Measurements from ENCODE around the gene SCAMP1. TPM values are rescaled to one million over a fixed set of nuclear protein-coding genes. Genes with fewer than 3 reads are reported as not detected.

Gene SCAMP1
- total RNA-seq, 1 experiment from 2014 or later: 26.4 TPM

- no peak overlapping the region for H3K4me2 ChIP-seq (ENCODE audit: low read length)
- ChIA-PET CTCF (no interaction called here), POLR2A (ENCODE audit: unreplicated experiment) (no interaction called here)
- H3F3A ChIP-seq (ENCODE audit: low read length, unreplicated experiment): no peaks in the 10 kb centered on the region
- TF ChIP-seq EZH2 (IDR thresholded peaks at IDR 0.05; ENCODE audit: low read length, unreplicated experiment): no peak
- TF ChIP-seq EZH2phosphoT487 (IDR thresholded peaks at IDR 0.05; ENCODE audit: borderline replicate concordance, low read length): no peak
- H3K36me3 ChIP-seq (ENCODE audit: low read depth, low read length): no peaks in the 10 kb centered on the region
- H3K9me2 ChIP-seq (replicated peaks; ENCODE audit: low read length): no peaks in the 10 kb centered on the region
- H3K27ac ChIP-seq (ENCODE audit: low read length): no peak overlapping the region
- no peak overlapping the region for H3K4me3 ChIP-seq (ENCODE audit: low read length)
- intact Hi-C loops (cut with micrococcal nuclease): no loop called here
- no peak overlapping the region for H3K9ac ChIP-seq (ENCODE audit: low read length)
- H3K4me1 ChIP-seq (ENCODE audit: insufficient read depth, low read length): peaks cover 18% of the 10 kb centered on the region
- H3K27me3 ChIP-seq (ENCODE audit: low read length): no peaks in the 10 kb centered on the region
- DNase-seq: no peak
- H4K20me1 ChIP-seq (ENCODE audit: low read length): no peaks in the 10 kb centered on the region; the same call in 1 of the 2 replicates
- no peak overlapping the region for H2AFZ ChIP-seq (ENCODE audit: low read length)
- ATAC-seq: no peak
- no TSS peak for BruUV-seq (replicated peaks)
- no peaks in the 10 kb centered on the region for H3K9me3 ChIP-seq (ENCODE audit: low read length)
- H3K79me2 ChIP-seq (ENCODE audit: low read length): peaks cover 65% of the 10 kb centered on the region
Measured at GRCh38 chr5:78373231-78373630, 12.8 kb downstream of the SCAMP1 start.

GRCh38 chr5:78376315-78376714 lies 15.9 kb downstream of the SCAMP1 start:
- no peak overlapping the region for H3K27ac ChIP-seq (ENCODE audit: low read length)
- H3K36me3 ChIP-seq (ENCODE audit: low read depth, low read length): no peaks in the 10 kb centered on the region
- BruUV-seq (replicated peaks): no TSS peak
- ChIA-PET CTCF (no interaction called here), POLR2A (ENCODE audit: unreplicated experiment) (no interaction called here)
- TF ChIP-seq CTCF (conservative IDR thresholded peaks at IDR 0.05; ENCODE audit: low read depth, low read length): no peak
- H3K27me3 ChIP-seq (ENCODE audit: low read length): no peaks in the 10 kb centered on the region
- ATAC-seq (no peak), DNase-seq (no peak)
- no peaks in the 10 kb centered on the region for H3K9me2 ChIP-seq (replicated peaks; ENCODE audit: low read length)
- H3K79me2 ChIP-seq (ENCODE audit: low read length): peaks cover 35% of the 10 kb centered on the region
- no peaks in the 10 kb centered on the region; the same call in none of the 2 replicates for H4K20me1 ChIP-seq (ENCODE audit: low read length)
- no peak overlapping the region for H3K9ac ChIP-seq (ENCODE audit: low read length)
- no peak overlapping the region for H3K4me2 ChIP-seq (ENCODE audit: low read length)
- peaks cover 19% of the 10 kb centered on the region for H3K4me1 ChIP-seq (ENCODE audit: insufficient read depth, low read length)
- no peaks in the 10 kb centered on the region for H3K9me3 ChIP-seq (ENCODE audit: low read length)
- H3K4me3 ChIP-seq (ENCODE audit: low read length): no peak overlapping the region
- intact Hi-C loops (cut with micrococcal nuclease): no loop called here
- no peak overlapping the region for H2AFZ ChIP-seq (ENCODE audit: low read length)
- no peaks in the 10 kb centered on the region for H3F3A ChIP-seq (ENCODE audit: low read length, unreplicated experiment)

GRCh38 chr5:78377056-78377717 lies 16.8 kb downstream of the SCAMP1 start:
- DNase-seq (peak; percentile 25), ATAC-seq (no peak; the same call in 1 of the 2 replicates)
- ChIA-PET POLR2A (ENCODE audit: unreplicated experiment) (no interaction called here), CTCF (no interaction called here)
- no peak overlapping the region for H3K9ac ChIP-seq (ENCODE audit: low read length)
- no peaks in the 10 kb centered on the region for H3K9me2 ChIP-seq (replicated peaks; ENCODE audit: low read length)
- H3K4me1 ChIP-seq (ENCODE audit: insufficient read depth, low read length): peaks cover 19% of the 10 kb centered on the region
- no peaks in the 10 kb centered on the region for H3K27me3 ChIP-seq (ENCODE audit: low read length)
- TF ChIP-seq EZH2 (IDR thresholded peaks at IDR 0.05; ENCODE audit: low read length, unreplicated experiment) (no peak), CTCF (conservative IDR thresholded peaks at IDR 0.05; ENCODE audit: low read depth, low read length) (no peak), EZH2phosphoT487 (IDR thresholded peaks at IDR 0.05; ENCODE audit: borderline replicate concordance, low read length) (no peak)
- peaks cover 26% of the 10 kb centered on the region for H3K79me2 ChIP-seq (ENCODE audit: low read length)
- H3K9me3 ChIP-seq (ENCODE audit: low read length): no peaks in the 10 kb centered on the region
- intact Hi-C loops (cut with micrococcal nuclease): no loop called here
- no TSS peak for BruUV-seq (replicated peaks)
- H3K4me2 ChIP-seq (ENCODE audit: low read length): no peak overlapping the region
- no peak overlapping the region for H2AFZ ChIP-seq (ENCODE audit: low read length)
- H3K4me3 ChIP-seq (ENCODE audit: low read length): no peak overlapping the region
- no peaks in the 10 kb centered on the region for H3K36me3 ChIP-seq (ENCODE audit: low read depth, low read length)
- no peak overlapping the region for H3K27ac ChIP-seq (ENCODE audit: low read length)
- H3F3A ChIP-seq (ENCODE audit: low read length, unreplicated experiment): no peaks in the 10 kb centered on the region
- no peaks in the 10 kb centered on the region; the same call in none of the 2 replicates for H4K20me1 ChIP-seq (ENCODE audit: low read length)

Measured in PC-3 (cell line).